Muscle of leg (tissue), 11 donors: ENCODE measurements around the gene SEC24D. TPM values are rescaled to one million over a fixed set of nuclear protein-coding genes. Genes with fewer than 3 reads are reported as not detected.

Experiments used
- DNase-seq: peaks from one replicate; pipeline ENCODE4 v3.0.0; 2013
- H3K27ac ChIP-seq: one replicate; pipeline ENCODE4 v1.5.1; 2013; ENCODE audit warnings: mild to moderate bottlenecking, low read length, control low read depth
- H3K27me3 ChIP-seq: one replicate; pipeline ENCODE4 v1.6.1; 2013; ENCODE audit warnings: low read length; ENCODE audit not compliant: control insufficient read depth, insufficient read depth
- H3K36me3 ChIP-seq: one replicate; pipeline ENCODE4 v1.6.1; 2013; ENCODE audit warnings: low read length; ENCODE audit not compliant: control insufficient read depth, insufficient read depth
- H3K4me1 ChIP-seq: one replicate; pipeline ENCODE4 v1.6.1; 2013; ENCODE audit warnings: low read length; ENCODE audit not compliant: control insufficient read depth, insufficient read depth
- H3K4me3 ChIP-seq: one replicate; pipeline ENCODE4 v1.5.1; 2013; ENCODE audit warnings: low read length, control low read depth
- H3K9me3 ChIP-seq: replicated peaks from 2 replicates; pipeline ENCODE4 v1.6.1; 2013; ENCODE audit warnings: low read depth, low read length; ENCODE audit not compliant: control insufficient read depth
- WGBS: methylation state at CpG from one replicate; pipeline ENCODE4 v1.1.5; 2013; ENCODE audit warnings: missing lambda C conversion rate; ENCODE audit not compliant: insufficient coverage; 5-methylcytosine and 5-hydroxymethylcytosine counted together
- polyA plus RNA-seq, 8 donors: library from polyadenylated mRNA; unstranded; fragments of 120-200 nt; gene quantifications; one replicate each; pipeline versions ENCODE4 v1.2.1 to v1.2.3, GENCODE V29; 2013; ENCODE audit warnings: inconsistent platforms in 1 of 8, low replicate concordance in 1 of 8; ENCODE audit not compliant: insufficient read length in 8 of 8, insufficient read depth in 1 of 8
- total RNA-seq: library from RNA; stranded (reverse); fragments of 120-200 nt; gene quantifications from one replicate; pipeline ENCODE4 v1.2.4, GENCODE V29; 2013

The SEC24D gene
- total and polyA plus RNA-seq, 9 donors = 44.3 to 82.5 (median 50.0) TPM

GRCh38 chr4:118869808-118870342 lies 33.9 kb upstream of the SEC24D start:
- Histone ChIP-seq H3K27me3 (no peaks in the 10 kb centered on the region), H3K27ac (peak overlapping the region; percentile 79), H3K9me3 (no peaks in the 10 kb centered on the region), H3K4me3 (no peak overlapping the region), H3K36me3 (no peaks in the 10 kb centered on the region), H3K4me1 (peaks cover 9% of the 10 kb centered on the region)
- peak; percentile 82 for DNase-seq
- WGBS = no CpG with 5 or more reads among the region's 2 CpGs

- no CpG with 5 or more reads among the region's 3 CpGs for WGBS
- no peak overlapping the region for H3K27ac ChIP-seq
- H3K27me3 ChIP-seq = no peaks in the 10 kb centered on the region
- peak; percentile 81 for DNase-seq
- no peak overlapping the region for H3K4me3 ChIP-seq
- peaks cover 9% of the 10 kb centered on the region for H3K4me1 ChIP-seq
- H3K9me3 ChIP-seq = no peaks in the 10 kb centered on the region
- no peaks in the 10 kb centered on the region for H3K36me3 ChIP-seq
Observed at GRCh38 chr4:118867311-118868067, 31.6 kb upstream of the SEC24D start.

- H3K9me3 ChIP-seq = no peaks in the 10 kb centered on the region
- WGBS = 100% methylated on average over 1 of the region's 1 CpG
- no peak for DNase-seq
- no peak overlapping the region for H3K4me3 ChIP-seq
- no peaks in the 10 kb centered on the region for H3K27me3 ChIP-seq
- H3K36me3 ChIP-seq = no peaks in the 10 kb centered on the region
- H3K4me1 ChIP-seq = peaks cover 9% of the 10 kb centered on the region
- H3K27ac ChIP-seq = no peak overlapping the region
Observed at GRCh38 chr4:118866442-118866841, 30.5 kb upstream of the SEC24D start.

- Histone ChIP-seq H3K27me3 (no peaks in the 10 kb centered on the region), H3K4me3 (no peak overlapping the region), H3K4me1 (peaks cover 8% of the 10 kb centered on the region), H3K27ac (no peak overlapping the region), H3K36me3 (no peaks in the 10 kb centered on the region), H3K9me3 (no peaks in the 10 kb centered on the region)
- DNase-seq = peak; percentile 52
- WGBS = 26% methylated on average over 5 of the region's 5 CpGs
Observed at GRCh38 chr4:118865091-118865708, 29.3 kb upstream of the SEC24D start.

GRCh38 chr4:118858779-118859178 lies 22.9 kb upstream of the SEC24D start:
- Histone ChIP-seq H3K4me1 (no peaks in the 10 kb centered on the region), H3K9me3 (no peaks in the 10 kb centered on the region), H3K27me3 (no peaks in the 10 kb centered on the region), H3K36me3 (no peaks in the 10 kb centered on the region), H3K4me3 (no peak overlapping the region), H3K27ac (no peak overlapping the region)
- DNase-seq = no peak
- WGBS = no CpG with 5 or more reads among the region's 2 CpGs

- H3K36me3 ChIP-seq = no peaks in the 10 kb centered on the region
- H3K4me3 ChIP-seq = no peak overlapping the region
- no peaks in the 10 kb centered on the region for H3K4me1 ChIP-seq
- H3K27me3 ChIP-seq = no peaks in the 10 kb centered on the region
- 79% methylated on average over 2 of the region's 2 CpGs for whole genome bisulfite sequencing
- no peak for DNase-seq
- no peaks in the 10 kb centered on the region for H3K9me3 ChIP-seq
- no peak overlapping the region for H3K27ac ChIP-seq
Observed at GRCh38 chr4:118857760-118858159, 21.8 kb upstream of the SEC24D start.

- Histone ChIP-seq H3K27me3 (no peaks in the 10 kb centered on the region), H3K4me3 (peak overlapping the region; percentile 11)
- 20% methylated on average over 2 of the region's 8 CpGs for WGBS
Observed at GRCh38 chr4:118850488-118851173, 14.7 kb upstream of the SEC24D start.

GRCh38 chr4:118849867-118850487 lies 14.1 kb upstream of the SEC24D start:
- Histone ChIP-seq H3K9me3 (no peaks in the 10 kb centered on the region), H3K27me3 (no peaks in the 10 kb centered on the region), H3K4me3 (no peak overlapping the region), H3K4me1 (no peaks in the 10 kb centered on the region), H3K36me3 (no peaks in the 10 kb centered on the region), H3K27ac (no peak overlapping the region)
- 75% methylated on average over 1 of the region's 2 CpGs for WGBS
- DNase-seq = no peak

More at GRCh38 chr4:118850488-118851173, 14.7 kb upstream of the SEC24D start:
- Histone ChIP-seq H3K9me3 (no peaks in the 10 kb centered on the region), H3K4me1 (no peaks in the 10 kb centered on the region), H3K27ac (no peak overlapping the region), H3K36me3 (no peaks in the 10 kb centered on the region)
- no peak for DNase-seq

- no peaks in the 10 kb centered on the region for H3K4me1 ChIP-seq
- H3K9me3 ChIP-seq = no peaks in the 10 kb centered on the region
- H3K27me3 ChIP-seq = no peaks in the 10 kb centered on the region
- no peak overlapping the region for H3K27ac ChIP-seq
- no peak overlapping the region for H3K4me3 ChIP-seq
- H3K36me3 ChIP-seq = no peaks in the 10 kb centered on the region
- DNase-seq = no peak
Observed at GRCh38 chr4:118848901-118849300, 13.0 kb upstream of the SEC24D start.

- WGBS = 100% methylated on average over 7 of the region's 7 CpGs
- Histone ChIP-seq H3K36me3 (no peaks in the 10 kb centered on the region), H3K4me3 (no peak overlapping the region), H3K4me1 (no peaks in the 10 kb centered on the region), H3K27ac (no peak overlapping the region), H3K9me3 (no peaks in the 10 kb centered on the region), H3K27me3 (no peaks in the 10 kb centered on the region)
- DNase-seq = no peak
Observed at GRCh38 chr4:118848242-118848641, 12.3 kb upstream of the SEC24D start.
